ENCODE data around the gene RIPPLY3.

RIPPLY3 gene

DNA sequence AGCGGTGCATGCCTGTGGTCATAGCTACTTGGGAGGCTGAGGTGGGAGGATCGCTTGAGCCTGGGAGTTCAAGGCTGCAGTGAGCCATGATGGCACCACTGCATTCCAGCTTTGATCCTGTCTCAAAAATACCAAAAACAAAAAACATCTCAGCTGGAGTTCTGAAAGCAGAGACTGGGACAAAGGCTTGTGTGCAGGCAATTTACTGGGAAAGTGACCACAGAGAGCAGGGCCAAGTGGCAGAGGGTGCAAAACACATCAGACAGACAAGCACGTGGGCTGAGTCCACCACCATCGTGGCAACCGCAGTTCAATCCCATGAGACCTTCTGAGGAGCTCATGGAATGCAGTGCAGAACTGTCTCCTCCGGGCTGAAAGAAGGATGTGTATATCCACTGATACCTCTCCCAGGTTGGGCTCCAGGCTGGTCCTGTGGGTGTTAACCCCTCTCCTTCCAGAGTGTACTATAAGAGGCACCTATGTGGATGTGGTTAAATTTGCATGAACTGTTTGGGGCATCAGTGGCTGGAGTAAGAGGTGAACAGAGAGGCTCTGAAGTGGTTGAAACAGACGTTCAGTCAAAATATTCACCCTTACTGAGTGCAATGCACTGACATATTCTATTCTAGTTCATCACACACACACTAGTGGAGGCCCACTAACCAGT lies 55.6 kb downstream of the RIPPLY3 start:
- DNase-seq (ENCODE audit: low read depth) = no peak

GRCh38 chr21:37062593-37062935 lies 56.1 kb downstream of the RIPPLY3 start:
- no peak for DNase-seq (ENCODE audit: low read depth)

DNA sequence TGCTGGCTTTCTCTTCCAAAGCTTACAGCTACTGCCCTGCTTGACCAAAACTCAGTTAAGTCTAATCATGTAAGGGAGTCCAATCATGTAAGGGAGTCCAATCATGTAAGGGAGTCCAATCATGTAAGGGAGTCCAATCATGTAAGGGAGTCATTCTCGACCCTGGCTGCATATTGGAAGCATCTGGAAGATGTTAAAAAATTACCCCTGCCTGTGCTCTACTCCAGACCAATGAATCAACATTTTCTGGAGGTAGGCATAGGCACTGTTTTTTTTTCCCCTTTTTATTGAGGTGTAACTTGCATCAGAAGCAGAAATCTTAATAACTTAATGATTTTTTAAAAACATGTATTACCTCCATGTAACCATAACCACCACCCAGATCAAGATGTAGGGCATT lies 56.9 kb downstream of the RIPPLY3 start:
- no peak for DNase-seq (ENCODE audit: low read depth)

DNA sequence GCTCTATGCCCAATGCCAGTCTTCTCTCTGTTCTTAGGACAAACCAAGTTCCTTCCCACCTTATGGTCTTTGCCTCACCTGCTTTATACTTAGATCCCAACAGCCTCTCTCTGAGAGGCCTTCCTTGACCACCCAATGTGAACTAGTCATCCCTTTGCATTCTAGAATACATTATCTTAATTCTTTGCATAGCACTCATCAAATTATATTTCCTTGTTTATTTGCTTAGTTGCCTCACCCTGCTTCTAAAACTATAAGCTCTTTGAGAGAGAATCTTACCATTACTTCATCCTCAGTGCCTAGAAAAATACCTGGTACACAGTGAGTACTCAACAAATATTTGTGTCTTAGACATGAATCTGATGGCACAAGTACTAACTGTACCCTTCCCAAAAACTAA lies 58.3 kb downstream of the RIPPLY3 start:
- DNase-seq (ENCODE audit: low read depth) = no peak

DNA sequence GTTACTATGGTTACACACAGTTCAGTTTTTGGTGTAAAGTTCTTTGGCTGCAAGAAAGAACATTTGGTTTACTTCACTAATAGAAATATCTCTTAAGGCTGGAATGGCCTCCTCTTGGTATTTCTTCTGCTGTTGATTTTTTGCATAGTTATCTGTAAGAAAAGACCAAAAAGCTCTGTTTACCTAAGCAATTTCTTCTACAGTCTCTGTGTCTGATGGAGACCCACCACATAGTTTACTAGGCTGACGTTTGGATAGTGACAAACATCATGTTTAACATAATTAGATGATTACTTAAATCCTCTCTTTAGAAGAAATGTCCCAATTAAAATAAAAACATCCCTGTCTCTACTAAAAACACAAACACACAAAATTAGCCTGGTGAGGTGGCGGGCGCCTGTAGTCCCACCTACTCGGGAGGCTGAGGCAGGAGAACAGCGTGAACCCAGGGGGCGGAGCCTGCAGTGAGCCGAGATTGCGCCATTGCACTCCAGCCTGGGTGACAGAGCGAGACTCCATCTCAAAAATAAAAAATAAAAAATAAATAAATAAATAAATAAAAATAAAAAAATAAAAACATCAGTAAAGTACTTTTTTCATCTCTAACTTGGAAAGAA lies 59.2 kb downstream of the RIPPLY3 start:
- DNase-seq (ENCODE audit: low read depth) = no peak

All from ELR (cell line).